Endodermal cell (in vitro differentiated cells): ENCODE results near the gene DYNLRB1. TPM values are rescaled to one million over a fixed set of nuclear protein-coding genes. Genes with fewer than 3 reads are reported as not detected.
"Not testable (repeated sequence)": the region's sequence is repeated elsewhere in the genome, so short reads cannot be mapped to it uniquely, and the experiment has no call there.

Experiments used
- DNase-seq: peaks from one replicate; pipeline ENCODE4 v3.0.0-alpha.2; 2017
- H3K27ac ChIP-seq: 2 replicates; pipeline ENCODE4 v1.5.1; 2013; ENCODE audit warnings: mild to moderate bottlenecking, low read depth, low read length, moderate library complexity
- H3K27me3 ChIP-seq: 2 replicates; pipeline ENCODE4 v1.6.1; 2013; ENCODE audit warnings: mild to moderate bottlenecking, low read length, moderate library complexity; ENCODE audit not compliant: insufficient read depth, control insufficient read depth, poor library complexity, severe bottlenecking
- H3K36me3 ChIP-seq: 2 replicates; pipeline ENCODE4 v1.7.0; 2013; ENCODE audit warnings: mild to moderate bottlenecking, low read length, moderate library complexity; ENCODE audit not compliant: control insufficient read depth, insufficient read depth
- H3K4me1 ChIP-seq: one replicate; pipeline ENCODE4 v1.7.0; 2013; ENCODE audit warnings: low read length; ENCODE audit not compliant: control insufficient read depth, insufficient read depth
- H3K4me3 ChIP-seq: 2 replicates; pipeline ENCODE4 v1.5.1; 2013; ENCODE audit warnings: mild to moderate bottlenecking, low read length, moderate library complexity
- H3K9ac ChIP-seq: 2 replicates; pipeline ENCODE4 v1.6.1; 2013; ENCODE audit warnings: mild to moderate bottlenecking, low read length, moderate library complexity; ENCODE audit not compliant: poor library complexity, severe bottlenecking; ENCODE audit errors: extremely low read depth
- H3K9me3 ChIP-seq: 2 replicates; pipeline ENCODE4 v1.6.1; 2013; ENCODE audit warnings: mild to moderate bottlenecking, low read length, moderate library complexity; ENCODE audit not compliant: control insufficient read depth
- H3K27ac Mint-ChIP-seq: 2 replicates; pipeline ENCODE4 v1.8.0; 2020; ENCODE audit warnings: mixed read lengths
- H3K27me3 Mint-ChIP-seq: 2 replicates; pipeline ENCODE4 v1.8.0; 2021; ENCODE audit warnings: mild to moderate bottlenecking, mixed read lengths; ENCODE audit not compliant: insufficient read depth
- H3K36me3 Mint-ChIP-seq: 2 replicates; pipeline ENCODE4 v1.8.0; 2020; ENCODE audit warnings: low read depth, mixed read lengths
- H3K4me1 Mint-ChIP-seq: 2 replicates; pipeline ENCODE4 v1.8.0; 2020; ENCODE audit warnings: mixed read lengths
- H3K4me3 Mint-ChIP-seq: 2 replicates; pipeline ENCODE4 v1.8.0; 2020; ENCODE audit warnings: mild to moderate bottlenecking, moderate library complexity, mixed read lengths
- H3K9me3 Mint-ChIP-seq: 2 replicates; pipeline ENCODE4 v1.8.0; 2020; ENCODE audit warnings: mild to moderate bottlenecking, mixed read lengths
- WGBS, 2 experiments: methylation state at CpG; one replicate each; pipeline versions ENCODE4 v1.1.5 to v1.1.7; 2013; ENCODE audit warnings: missing lambda C conversion rate in 2 of 2, mixed read lengths in 1 of 2; ENCODE audit not compliant: insufficient coverage in 1 of 2, insufficient read length in 1 of 2; 5-methylcytosine and 5-hydroxymethylcytosine counted together
- total RNA-seq, 2 donors: library from RNA; stranded (reverse); fragmentation: NEBNext Ultra II Directional in 1 of 2; extraction: Animal tissue kit (Norgen Biotek cat#: 25700) in 1 of 2; gene quantifications; 2 replicates in 1 of 2; 3 replicates in 1 of 2; pipeline ENCODE4 v1.2.1, GENCODE V29; 2021
- TF ChIP-seq, protein P1 (sequence below): fragments of 200-600 bp; sonication (generic); conservative IDR thresholded peaks from 2 replicates; pipeline ENCODE4 v1.5.0; 2021; ENCODE audit warnings: antibody characterized with exemption, mild to moderate bottlenecking

The DYNLRB1 gene
- total RNA-seq, 2 donors from 2014 or later, result 194 to 213 TPM

GRCh38 chr20:34473262-34473883 is 42.8 kb upstream of the DYNLRB1 start:
- Mint-ChIP-seq H3K9me3 (peaks cover 24% of the 10 kb centered on the region), H3K4me3 (no peak overlapping the region), H3K27ac (no peak overlapping the region), H3K4me1 (peaks cover 3% of the 10 kb centered on the region), H3K27me3 (no peaks in the 10 kb centered on the region), H3K36me3 (peaks cover 79% of the 10 kb centered on the region)
- DNase-seq, result peak; percentile 87
- Histone ChIP-seq H3K9ac (no peak overlapping the region), H3K9me3 (peaks cover 24% of the 10 kb centered on the region), H3K36me3 (peaks cover 74% of the 10 kb centered on the region), H3K4me1 (no peaks in the 10 kb centered on the region), H3K4me3 (no peak overlapping the region), H3K27me3 (no peaks in the 10 kb centered on the region), H3K27ac (no peak overlapping the region)
- WGBS, 2 experiments, result 71 to 87% methylated on average over 1 to 5 of the region's 5 CpGs
- TF ChIP-seq, protein P1, sequence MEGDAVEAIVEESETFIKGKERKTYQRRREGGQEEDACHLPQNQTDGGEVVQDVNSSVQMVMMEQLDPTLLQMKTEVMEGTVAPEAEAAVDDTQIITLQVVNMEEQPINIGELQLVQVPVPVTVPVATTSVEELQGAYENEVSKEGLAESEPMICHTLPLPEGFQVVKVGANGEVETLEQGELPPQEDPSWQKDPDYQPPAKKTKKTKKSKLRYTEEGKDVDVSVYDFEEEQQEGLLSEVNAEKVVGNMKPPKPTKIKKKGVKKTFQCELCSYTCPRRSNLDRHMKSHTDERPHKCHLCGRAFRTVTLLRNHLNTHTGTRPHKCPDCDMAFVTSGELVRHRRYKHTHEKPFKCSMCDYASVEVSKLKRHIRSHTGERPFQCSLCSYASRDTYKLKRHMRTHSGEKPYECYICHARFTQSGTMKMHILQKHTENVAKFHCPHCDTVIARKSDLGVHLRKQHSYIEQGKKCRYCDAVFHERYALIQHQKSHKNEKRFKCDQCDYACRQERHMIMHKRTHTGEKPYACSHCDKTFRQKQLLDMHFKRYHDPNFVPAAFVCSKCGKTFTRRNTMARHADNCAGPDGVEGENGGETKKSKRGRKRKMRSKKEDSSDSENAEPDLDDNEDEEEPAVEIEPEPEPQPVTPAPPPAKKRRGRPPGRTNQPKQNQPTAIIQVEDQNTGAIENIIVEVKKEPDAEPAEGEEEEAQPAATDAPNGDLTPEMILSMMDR, result peak; percentile 83

GRCh38 chr20:34475979-34476736 is 40.1 kb upstream of the DYNLRB1 start:
- WGBS, 2 experiments, result 84 to 96% methylated on average over 25 to 38 of the region's 38 CpGs
- no peaks in the 10 kb centered on the region for H3K27me3 Mint-ChIP-seq
- TF ChIP-seq, protein P1, result peak; percentile 71
- H3K4me3 Mint-ChIP-seq, result no peak overlapping the region
- H3K27ac ChIP-seq, result no peak overlapping the region
- H3K4me1 ChIP-seq, result no peaks in the 10 kb centered on the region
- no peaks in the 10 kb centered on the region for H3K27me3 ChIP-seq
- H3K36me3 ChIP-seq, result peaks cover 74% of the 10 kb centered on the region
- H3K4me3 ChIP-seq, result no peak overlapping the region
- peaks cover 87% of the 10 kb centered on the region for H3K36me3 Mint-ChIP-seq
- peaks cover 3% of the 10 kb centered on the region for H3K4me1 Mint-ChIP-seq
- H3K27ac Mint-ChIP-seq, result no peak overlapping the region
- peaks cover 28% of the 10 kb centered on the region for H3K9me3 Mint-ChIP-seq
- peak; percentile 72 for DNase-seq
- no peak overlapping the region for H3K9ac ChIP-seq
- H3K9me3 ChIP-seq, result peaks cover 45% of the 10 kb centered on the region

- Histone ChIP-seq H3K27ac (no peak overlapping the region), H3K4me3 (no peak overlapping the region), H3K4me1 (no peaks in the 10 kb centered on the region), H3K27me3 (no peaks in the 10 kb centered on the region), H3K9me3 (peaks cover 59% of the 10 kb centered on the region), H3K9ac (no peak overlapping the region), H3K36me3 (peaks cover 84% of the 10 kb centered on the region)
- peaks cover 94% of the 10 kb centered on the region for H3K36me3 Mint-ChIP-seq
- WGBS, 2 experiments, result 85 to 96% methylated on average over 2 to 4 of the region's 4 CpGs
- H3K27me3 Mint-ChIP-seq, result no peaks in the 10 kb centered on the region
- no peak overlapping the region for H3K27ac Mint-ChIP-seq
- H3K9me3 Mint-ChIP-seq, result peaks cover 38% of the 10 kb centered on the region
- no peaks in the 10 kb centered on the region for H3K4me1 Mint-ChIP-seq
- TF ChIP-seq, protein P1, result no peak
- DNase-seq, result no peak
- no peak overlapping the region for H3K4me3 Mint-ChIP-seq
Observed at GRCh38 chr20:34479627-34480026, 36.6 kb upstream of the DYNLRB1 start.

GRCh38 chr20:34482154-34482553 is 34.1 kb upstream of the DYNLRB1 start:
- peaks cover 26% of the 10 kb centered on the region for H3K9me3 Mint-ChIP-seq
- H3K36me3 Mint-ChIP-seq, result peaks cover 85% of the 10 kb centered on the region
- H3K9ac ChIP-seq, H3K27me3 Mint-ChIP-seq, DNase-seq, H3K4me1 ChIP-seq, H3K4me3 Mint-ChIP-seq, H3K4me1 Mint-ChIP-seq, H3K4me3 ChIP-seq, H3K27ac ChIP-seq, H3K27me3 ChIP-seq: not testable (repeated sequence)
- peaks cover 90% of the 10 kb centered on the region for H3K36me3 ChIP-seq
- peak overlapping the region; percentile 6 for H3K27ac Mint-ChIP-seq
- peaks cover 53% of the 10 kb centered on the region for H3K9me3 ChIP-seq
- 0 to 5% methylated on average over 1 of the region's 1 CpG for WGBS, 2 experiments
